HG02759 (cell line): ENCODE results near the gene SEC14L3.

Experiments used
- ATAC-seq: cut with Tn5 transposase; IDR thresholded peaks from one replicate; pipeline ENCODE4 v1.9.1; 2021; ENCODE audit warnings: mild to moderate bottlenecking, moderate library complexity; ENCODE audit not compliant: unreplicated experiment

SEC14L3 gene

GRCh38 chr22:30471616-30472318 is at the start of gene SEC14L3:
Gene SEC14L3, minus strand, starts transcription at chr22:30472017. Its CDS starts 59 bp downstream, at chr22:30471958.
- no peak for ATAC-seq

- ATAC-seq: no peak
Observed at GRCh38 chr22:30519842-30520425, 48.1 kb upstream of the SEC14L3 start.

GRCh38 chr22:30516731-30517130 is 44.9 kb upstream of the SEC14L3 start:
- no peak for ATAC-seq

- ATAC-seq: no peak
Observed at GRCh38 chr22:30516273-30516672, 44.5 kb upstream of the SEC14L3 start.

- no peak for ATAC-seq
Observed at GRCh38 chr22:30514252-30514651, 42.4 kb upstream of the SEC14L3 start.

- no peak for ATAC-seq
Observed at GRCh38 chr22:30513462-30513861, 41.6 kb upstream of the SEC14L3 start.

GRCh38 chr22:30511911-30512310 is 40.1 kb upstream of the SEC14L3 start:
- ATAC-seq: no peak

GRCh38 chr22:30511109-30511508 is 39.3 kb upstream of the SEC14L3 start:
- no peak for ATAC-seq

GRCh38 chr22:30508216-30508615 is 36.4 kb upstream of the SEC14L3 start:
- no peak for ATAC-seq

GRCh38 chr22:30507670-30508069 is 35.9 kb upstream of the SEC14L3 start:
- no peak for ATAC-seq

GRCh38 chr22:30506507-30506968 is 34.7 kb upstream of the SEC14L3 start:
- ATAC-seq: no peak

GRCh38 chr22:30503551-30503950 is 31.7 kb upstream of the SEC14L3 start:
- ATAC-seq: no peak

- no peak for ATAC-seq
Observed at GRCh38 chr22:30502911-30503310, 31.1 kb upstream of the SEC14L3 start.

GRCh38 chr22:30502153-30502552 is 30.3 kb upstream of the SEC14L3 start:
- no peak for ATAC-seq

GRCh38 chr22:30500628-30501027 is 28.8 kb upstream of the SEC14L3 start:
- ATAC-seq: no peak

GRCh38 chr22:30497466-30498150 is 25.8 kb upstream of the SEC14L3 start:
- no peak for ATAC-seq

- no peak for ATAC-seq
Observed at GRCh38 chr22:30495041-30495784, 23.4 kb upstream of the SEC14L3 start.

GRCh38 chr22:30492144-30492543 is 20.3 kb upstream of the SEC14L3 start:
- no peak for ATAC-seq

- ATAC-seq: no peak
Observed at GRCh38 chr22:30491381-30491780, 19.6 kb upstream of the SEC14L3 start.

- no peak for ATAC-seq
Observed at GRCh38 chr22:30490399-30490798, 18.6 kb upstream of the SEC14L3 start.

GRCh38 chr22:30488121-30488520 is 16.3 kb upstream of the SEC14L3 start:
- no peak for ATAC-seq
